GM12891 (cell line): Measurements from ENCODE around the gene CARD18.
A peak's percentile ranks its signal among the peaks of the same experiment; 100 is the strongest.
"Not testable (repeated sequence)": the region's sequence is repeated elsewhere in the genome, so short reads cannot be mapped to it uniquely, and the experiment has no call there.

Experiments used
- DNase-seq: peaks from one replicate; pipeline ENCODE4 v3.0.0; 2011; ENCODE audit warnings: low spot score; ENCODE audit not compliant: insufficient read length
- FAIRE-seq: peaks from 2 replicates; lab custom pipeline; 2011; peaks lifted over from hg19 to GRCh38; lab: Jason Lieb, UNC
- PAX5 ChIP-seq: IDR thresholded peaks from 2 replicates; pipeline ENCODE4 v1.6.1; 2011; ENCODE audit warnings: low read length, moderate library complexity, mild to moderate bottlenecking; ENCODE audit not compliant: insufficient read depth, severe bottlenecking
- POLR2A ChIP-seq: IDR thresholded peaks from 2 replicates; pipeline ENCODE4 v1.6.1; 2011; ENCODE audit warnings: low read depth, low read length, control low read depth
- POLR2AphosphoS5 ChIP-seq: IDR thresholded peaks from 2 replicates; pipeline ENCODE4 v1.6.1; 2011; ENCODE audit warnings: low read depth, low read length, control low read depth
- POU2F2 ChIP-seq: IDR thresholded peaks from 2 replicates; pipeline ENCODE4 v1.6.1; 2011; ENCODE audit warnings: low read depth, mild to moderate bottlenecking, control low read depth, low read length, moderate library complexity
- SPI1 ChIP-seq: IDR thresholded peaks from 2 replicates; pipeline ENCODE4 v1.6.1; 2011; ENCODE audit warnings: low read depth, low read length, control low read depth
- TAF1 ChIP-seq: IDR thresholded peaks from 2 replicates; pipeline ENCODE4 v1.6.1; 2011; ENCODE audit warnings: low read depth, low read length, control low read depth

CARD18 gene

DNA sequence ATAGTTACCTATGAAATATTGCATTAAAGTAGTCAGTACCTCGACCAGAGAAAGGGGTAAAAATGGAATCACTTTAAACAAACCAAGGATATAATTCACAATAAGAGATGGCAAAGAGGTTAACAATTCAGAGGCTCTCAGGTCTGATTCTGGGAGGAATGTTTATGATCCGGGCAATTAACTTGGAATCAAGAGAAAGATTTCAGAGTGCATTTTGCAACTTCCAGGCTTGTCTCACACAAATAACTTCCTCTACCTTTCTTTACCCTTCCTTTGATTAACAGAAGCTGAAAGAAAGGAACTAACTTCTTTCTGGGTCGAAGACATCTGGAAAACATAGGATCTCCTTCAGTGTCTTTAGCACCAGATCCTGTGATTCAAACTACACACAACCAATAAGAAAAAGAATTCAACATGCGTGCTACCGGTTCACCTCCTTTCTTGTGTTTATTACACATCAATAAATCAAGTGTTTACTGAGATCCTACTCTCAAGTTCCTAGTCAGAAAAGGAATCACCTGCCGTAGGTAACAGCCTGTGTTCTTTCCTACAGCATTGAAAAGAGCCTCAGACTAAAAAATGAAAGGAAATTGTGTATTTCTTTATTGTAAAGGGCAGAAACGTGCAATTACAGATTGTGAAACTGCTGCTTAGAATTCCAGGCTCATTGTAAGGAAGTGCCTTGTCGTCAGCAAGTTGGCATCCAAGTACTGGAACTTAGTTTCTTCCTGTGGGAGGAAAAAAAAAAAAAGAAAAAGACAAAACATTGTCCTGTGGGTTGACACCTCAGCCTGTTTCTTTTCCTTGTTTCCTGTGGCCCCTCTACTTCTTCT is 29.5 kb downstream of the CARD18 start:
- no peak for FAIRE-seq
- no peak for TF ChIP-seq SPI1
- no peak for TF ChIP-seq POU2F2
- TF ChIP-seq TAF1, result no peak
- TF ChIP-seq POLR2AphosphoS5, result no peak
- DNase-seq, result no peak

GRCh38 chr11:105109321-105109720 is 30.2 kb downstream of the CARD18 start:
- TF ChIP-seq POLR2A, result no peak
- DNase-seq (no peak), FAIRE-seq (peak; percentile 26)

- DNase-seq, result no peak
- FAIRE-seq, result no peak
- no peak for TF ChIP-seq SPI1
- no peak for TF ChIP-seq POU2F2
- no peak for TF ChIP-seq POLR2AphosphoS5
- no peak for TF ChIP-seq TAF1
- TF ChIP-seq PAX5, result no peak
- no peak for TF ChIP-seq POLR2A
These were observed 31.3 kb downstream of the CARD18 start for GRCh38 chr11:105108247-105108646.

- not testable (repeated sequence) for FAIRE-seq
These were observed 32.2 kb downstream of the CARD18 start for GRCh38 chr11:105107226-105107825.

DNA sequence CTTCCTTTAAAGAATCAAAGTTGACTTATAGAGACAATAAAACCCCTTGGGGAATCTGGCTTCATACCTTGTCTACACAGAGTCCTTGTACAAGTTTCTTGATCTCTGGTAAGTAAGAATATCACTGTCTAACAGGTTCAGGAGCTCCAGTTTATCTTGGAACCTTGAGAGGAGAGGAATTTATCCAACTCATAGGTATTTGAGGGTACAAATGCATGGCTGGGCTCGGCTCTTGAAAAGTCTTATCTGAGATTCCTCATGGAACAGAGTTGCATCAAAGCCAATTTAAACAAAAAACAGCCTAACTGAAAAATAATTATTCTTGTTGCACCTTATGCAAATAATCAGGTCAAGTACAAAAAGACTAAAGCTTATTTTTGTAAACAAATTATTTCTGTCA is 33.4 kb downstream of the CARD18 start:
- FAIRE-seq (no peak), DNase-seq (no peak)
- TF ChIP-seq SPI1 (no peak), PAX5 (no peak), POU2F2 (no peak), POLR2A (no peak), TAF1 (no peak), POLR2AphosphoS5 (no peak)

More at GRCh38 chr11:105107226-105107825, 32.2 kb downstream of the CARD18 start:
- DNase-seq, result not testable (repeated sequence)

DNA sequence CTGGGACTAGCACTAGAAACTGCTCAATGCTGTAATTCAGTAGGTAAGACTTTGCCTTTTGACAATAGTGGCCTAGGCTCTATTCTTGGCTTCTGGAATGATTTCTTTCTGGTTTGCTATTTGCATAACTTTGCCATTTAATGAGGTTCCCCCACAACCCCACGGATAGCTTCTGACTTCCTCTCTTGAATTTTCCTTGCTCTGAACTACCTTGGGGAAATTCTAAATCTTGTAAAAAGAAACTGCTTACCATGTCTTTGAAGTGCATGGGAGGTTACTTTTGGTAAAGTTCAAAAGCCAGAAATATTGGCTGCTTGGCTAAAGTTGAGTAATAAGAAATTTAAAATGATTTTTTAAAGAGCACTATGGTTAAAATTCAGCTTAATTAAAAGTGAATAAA is 35.3 kb downstream of the CARD18 start:
- FAIRE-seq (no peak), DNase-seq (no peak)
- no peak for TF ChIP-seq PAX5
- TF ChIP-seq POLR2A, result no peak
- TF ChIP-seq SPI1, result no peak
- no peak for TF ChIP-seq POLR2AphosphoS5
- TF ChIP-seq POU2F2, result no peak
- TF ChIP-seq TAF1, result no peak

GRCh38 chr11:105103336-105103735 is 36.2 kb downstream of the CARD18 start:
- no peak for DNase-seq
- TF ChIP-seq POLR2A (no peak), SPI1 (no peak), POU2F2 (no peak), TAF1 (no peak), POLR2AphosphoS5 (no peak), PAX5 (no peak)
- no peak for FAIRE-seq

- not testable (repeated sequence) for DNase-seq
- peak; percentile 35 for FAIRE-seq
These were observed 37.4 kb downstream of the CARD18 start for GRCh38 chr11:105102079-105102581.

DNA sequence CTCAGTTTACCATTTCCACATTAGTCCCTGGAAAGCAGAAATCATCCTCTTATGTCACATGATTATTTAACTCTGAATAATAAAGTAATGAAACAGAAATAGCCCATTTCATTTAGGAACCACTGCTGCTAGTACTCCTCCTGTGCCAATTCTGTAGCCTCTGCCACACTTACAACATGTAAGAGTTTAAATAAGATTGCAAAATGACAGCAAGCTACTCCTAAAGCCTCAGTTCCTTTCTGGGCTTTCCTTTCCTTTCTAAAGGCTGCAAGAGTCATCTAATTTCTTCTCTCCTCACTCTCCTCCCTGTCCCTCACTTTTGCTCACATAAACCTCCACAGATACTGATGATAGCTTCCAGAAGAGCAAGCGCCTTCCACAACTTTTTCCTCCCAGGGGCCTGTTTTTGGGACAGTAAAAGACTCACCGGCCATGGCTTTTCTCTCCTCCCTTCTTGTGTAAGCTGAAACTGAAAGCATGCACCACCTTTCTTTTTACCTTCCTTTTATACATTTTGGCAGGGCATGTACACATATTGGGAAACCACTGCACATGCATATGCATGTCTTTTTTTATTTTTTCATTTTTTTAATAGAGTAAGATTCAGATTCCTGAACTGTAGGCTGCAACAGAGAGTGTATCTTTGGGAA is 38.5 kb downstream of the CARD18 start:
- FAIRE-seq, result no peak

GRCh38 chr11:105100206-105100605 is 39.4 kb downstream of the CARD18 start:
- DNase-seq (no peak), FAIRE-seq (no peak)
- TF ChIP-seq POLR2A, result no peak
- no peak for TF ChIP-seq PAX5
- TF ChIP-seq SPI1, result no peak
- no peak for TF ChIP-seq POU2F2
- TF ChIP-seq POLR2AphosphoS5, result no peak
- TF ChIP-seq TAF1, result no peak

More for the DNA sequence above, 38.5 kb downstream of the CARD18 start:
- TF ChIP-seq POLR2AphosphoS5 (no peak), POLR2A (no peak), TAF1 (no peak), PAX5 (no peak), POU2F2 (no peak)
- no peak for DNase-seq

DNA sequence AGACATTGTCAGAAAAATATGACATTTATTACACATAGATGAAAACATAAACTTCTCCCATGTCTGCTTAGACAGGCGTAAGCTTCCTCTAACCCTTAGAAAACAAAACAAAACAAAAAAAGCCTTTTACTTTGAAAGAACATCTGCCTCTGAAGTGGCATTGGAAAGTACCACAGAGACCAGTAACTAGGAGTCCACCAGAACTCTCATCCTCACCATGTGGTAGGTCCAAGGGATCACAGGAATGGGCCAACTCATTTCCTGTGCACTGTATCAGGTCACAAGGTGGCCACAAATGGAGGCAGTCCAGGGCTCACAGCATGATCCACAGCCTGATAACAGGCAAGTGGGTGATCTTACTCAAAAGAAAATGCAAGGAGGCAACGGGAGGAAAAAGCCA is 40.0 kb downstream of the CARD18 start:
- not testable (repeated sequence) for DNase-seq, FAIRE-seq
